ENCODE measurements around the gene SPPL2B. TPM values are rescaled to one million over a fixed set of nuclear protein-coding genes. Genes with fewer than 3 reads are reported as not detected.

SPPL2B gene, protein sequence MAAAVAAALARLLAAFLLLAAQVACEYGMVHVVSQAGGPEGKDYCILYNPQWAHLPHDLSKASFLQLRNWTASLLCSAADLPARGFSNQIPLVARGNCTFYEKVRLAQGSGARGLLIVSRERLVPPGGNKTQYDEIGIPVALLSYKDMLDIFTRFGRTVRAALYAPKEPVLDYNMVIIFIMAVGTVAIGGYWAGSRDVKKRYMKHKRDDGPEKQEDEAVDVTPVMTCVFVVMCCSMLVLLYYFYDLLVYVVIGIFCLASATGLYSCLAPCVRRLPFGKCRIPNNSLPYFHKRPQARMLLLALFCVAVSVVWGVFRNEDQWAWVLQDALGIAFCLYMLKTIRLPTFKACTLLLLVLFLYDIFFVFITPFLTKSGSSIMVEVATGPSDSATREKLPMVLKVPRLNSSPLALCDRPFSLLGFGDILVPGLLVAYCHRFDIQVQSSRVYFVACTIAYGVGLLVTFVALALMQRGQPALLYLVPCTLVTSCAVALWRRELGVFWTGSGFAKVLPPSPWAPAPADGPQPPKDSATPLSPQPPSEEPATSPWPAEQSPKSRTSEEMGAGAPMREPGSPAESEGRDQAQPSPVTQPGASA
- total RNA-seq = 10 to 100 TPM; 22.0 to 22.4 TPM

GRCh38 chr19:2328401-2329148 lies at the start of gene SPPL2B, which contains the start of gene LSM7:
SPPL2B (plus strand) TSS chr19:2328684; CDS start chr19:2328710, 26 bp downstream.
LSM7 (minus strand) TSS chr19:2328586; CDS start chr19:2328566, 20 bp downstream.

DNA sequence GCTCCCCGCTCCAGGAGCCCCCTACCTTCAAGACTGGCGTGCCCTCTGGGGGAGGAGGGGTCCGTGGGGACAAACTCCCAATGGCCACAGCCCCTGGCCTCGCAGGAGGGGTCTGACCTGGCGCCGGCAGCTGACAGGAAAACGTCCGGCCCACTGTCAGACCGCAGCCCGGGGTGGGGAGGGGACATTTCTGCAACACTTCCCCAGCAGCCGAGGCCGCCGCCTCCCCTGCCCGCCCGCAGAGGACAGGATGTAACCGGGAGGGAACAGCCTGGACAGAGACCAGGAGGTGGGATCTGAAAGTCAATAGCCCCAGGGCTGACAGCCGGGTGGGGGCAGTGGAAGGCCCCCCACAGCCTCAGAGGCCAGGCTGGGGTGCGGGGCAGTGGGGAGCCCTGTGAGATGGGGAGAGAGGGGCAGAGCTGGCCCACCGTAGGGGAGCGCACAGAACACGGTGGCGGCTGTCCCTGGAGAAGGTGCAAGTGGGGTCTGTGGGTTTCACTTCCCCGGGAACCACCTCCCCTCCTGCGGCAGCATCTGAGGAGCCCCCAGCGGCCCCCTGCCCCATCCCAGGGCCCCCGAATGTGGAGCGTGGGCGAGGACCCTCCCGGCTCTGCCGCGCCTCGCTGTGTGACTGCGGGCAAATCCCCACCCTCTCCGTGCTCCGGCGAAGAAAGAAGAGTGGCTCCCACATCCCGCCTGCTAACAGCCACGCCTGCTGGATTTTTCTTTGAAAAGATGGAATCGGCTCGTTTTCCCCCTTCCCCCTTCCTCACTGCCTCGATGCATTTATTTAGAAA lies 46.2 kb upstream of the SPPL2B start, which contains the start of gene PEAK3:
PEAK3 (minus strand) TSS at position 114 of the 800 bp plus-strand sequence. CDS start 1,244 bp downstream, outside the sequence.

GRCh38 chr19:2308114-2308556 lies 20.3 kb upstream of the SPPL2B start, which contains the start of gene LINGO3:
LINGO3 (minus strand) TSS chr19:2308154; CDS start chr19:2291776, 16,378 bp downstream.

GRCh38 chr19:2359992-2360685 lies 31.7 kb downstream of the SPPL2B start, which contains the start of gene TMPRSS9:
TMPRSS9 (plus strand) TSS chr19:2360265; CDS start chr19:2389786, 29,521 bp downstream.

Other genes starting within 250 kb of the SPPL2B start
- gene MOB3A, start 232.4 kb upstream of the SPPL2B start, total RNA-seq = 10 to 100 TPM; 16.2 to 22.3 TPM
- gene IZUMO4, start 231.8 kb upstream of the SPPL2B start, total RNA-seq = under 1 TPM in 1 of 2 donors, not detected in 1; 0.69 TPM
- 100 to 1,000 TPM; 114 to 163 TPM for gene AP3D1, start 177.1 kb upstream of the SPPL2B start, total RNA-seq
- 1 to 10 TPM; 5.2 to 8.0 TPM for gene DOT1L, start 164.8 kb upstream of the SPPL2B start, total RNA-seq
- 10 to 100 TPM; 29.3 to 46.0 TPM for gene PLEKHJ1, start 92.4 kb upstream of the SPPL2B start, total RNA-seq
- gene SF3A2, start 91.9 kb upstream of the SPPL2B start, total RNA-seq = 10 to 100 TPM; 19.3 to 42.3 TPM
- under 1 TPM; 0.33 to 0.34 TPM for gene AMH, start 79.4 kb upstream of the SPPL2B start, total RNA-seq
- gene JSRP1, start 72.3 kb upstream of the SPPL2B start, total RNA-seq = not detected
- not detected for gene PEAK3, start 46.5 kb upstream of the SPPL2B start, total RNA-seq
- gene LINGO3, start 20.5 kb upstream of the SPPL2B start, total RNA-seq = under 1 TPM in 1 of 2 donors, not detected in 1; under 0.01 TPM
- 100 to 1,000 TPM in 1 of 2 donors, 10 to 100 TPM in 1; 69.9 to 128 TPM for gene LSM7, start 98 bp upstream of the SPPL2B start, total RNA-seq
- gene TMPRSS9, start 31.6 kb downstream of the SPPL2B start, total RNA-seq = not detected
- 10 to 100 TPM; 26.5 to 45.0 TPM for gene TIMM13, start 98.9 kb downstream of the SPPL2B start, total RNA-seq
- 10 to 100 TPM; 18.9 to 75.6 TPM for gene LMNB2, start 128.3 kb downstream of the SPPL2B start, total RNA-seq
- 10 to 100 TPM in 1 of 2 donors, 1 to 10 TPM in 1; 8.3 to 11.4 TPM for gene GADD45B, start 147.4 kb downstream of the SPPL2B start, total RNA-seq